ENCODE data around the gene TPK1. TPM values are rescaled to one million over a fixed set of nuclear protein-coding genes. Genes with fewer than 3 reads are reported as not detected.

Gene TPK1
- polyA plus RNA-seq, 1 donor from 2014 or later: 3.5 TPM

DNA sequence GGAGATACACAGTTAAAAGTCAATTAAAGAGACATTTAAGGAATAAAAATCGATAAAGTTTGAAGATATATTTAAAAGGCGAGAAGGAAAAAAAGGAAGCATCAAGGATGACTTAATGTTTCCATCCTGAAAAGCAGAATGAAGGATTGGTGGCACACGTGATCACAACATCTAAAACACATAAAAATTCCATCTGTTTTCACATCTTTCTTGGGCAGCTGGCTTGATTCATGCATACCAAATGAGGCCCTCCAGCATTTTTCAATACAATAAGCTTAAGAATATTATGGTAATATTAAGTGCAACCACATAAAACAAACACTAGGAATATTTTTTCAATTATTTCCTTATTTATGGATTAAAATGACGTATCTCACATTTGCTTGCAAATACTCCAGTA is 112.6 kb downstream of the TPK1 start:
- no peaks in the 10 kb centered on the region for H3F3A ChIP-seq (ENCODE audit: insufficient read depth, low read length, poor library complexity, severe bottlenecking)
- no peak overlapping the region for H3K4me3 ChIP-seq (ENCODE audit: low read length)
- no peaks in the 10 kb centered on the region for H3K36me3 ChIP-seq (ENCODE audit: insufficient read depth, low read length)
- H3K4me2 ChIP-seq (ENCODE audit: low read length): no peak overlapping the region
- H3K79me2 ChIP-seq (replicated peaks; ENCODE audit: insufficient read depth, low read length): no peaks in the 10 kb centered on the region
- no peaks in the 10 kb centered on the region for H3K9me3 ChIP-seq (ENCODE audit: low read length)
- TF ChIP-seq, protein P1, sequence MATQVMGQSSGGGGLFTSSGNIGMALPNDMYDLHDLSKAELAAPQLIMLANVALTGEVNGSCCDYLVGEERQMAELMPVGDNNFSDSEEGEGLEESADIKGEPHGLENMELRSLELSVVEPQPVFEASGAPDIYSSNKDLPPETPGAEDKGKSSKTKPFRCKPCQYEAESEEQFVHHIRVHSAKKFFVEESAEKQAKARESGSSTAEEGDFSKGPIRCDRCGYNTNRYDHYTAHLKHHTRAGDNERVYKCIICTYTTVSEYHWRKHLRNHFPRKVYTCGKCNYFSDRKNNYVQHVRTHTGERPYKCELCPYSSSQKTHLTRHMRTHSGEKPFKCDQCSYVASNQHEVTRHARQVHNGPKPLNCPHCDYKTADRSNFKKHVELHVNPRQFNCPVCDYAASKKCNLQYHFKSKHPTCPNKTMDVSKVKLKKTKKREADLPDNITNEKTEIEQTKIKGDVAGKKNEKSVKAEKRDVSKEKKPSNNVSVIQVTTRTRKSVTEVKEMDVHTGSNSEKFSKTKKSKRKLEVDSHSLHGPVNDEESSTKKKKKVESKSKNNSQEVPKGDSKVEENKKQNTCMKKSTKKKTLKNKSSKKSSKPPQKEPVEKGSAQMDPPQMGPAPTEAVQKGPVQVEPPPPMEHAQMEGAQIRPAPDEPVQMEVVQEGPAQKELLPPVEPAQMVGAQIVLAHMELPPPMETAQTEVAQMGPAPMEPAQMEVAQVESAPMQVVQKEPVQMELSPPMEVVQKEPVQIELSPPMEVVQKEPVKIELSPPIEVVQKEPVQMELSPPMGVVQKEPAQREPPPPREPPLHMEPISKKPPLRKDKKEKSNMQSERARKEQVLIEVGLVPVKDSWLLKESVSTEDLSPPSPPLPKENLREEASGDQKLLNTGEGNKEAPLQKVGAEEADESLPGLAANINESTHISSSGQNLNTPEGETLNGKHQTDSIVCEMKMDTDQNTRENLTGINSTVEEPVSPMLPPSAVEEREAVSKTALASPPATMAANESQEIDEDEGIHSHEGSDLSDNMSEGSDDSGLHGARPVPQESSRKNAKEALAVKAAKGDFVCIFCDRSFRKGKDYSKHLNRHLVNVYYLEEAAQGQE (IDR thresholded peaks at IDR 0.05; ENCODE audit: borderline replicate concordance): no peak
- TF ChIP-seq, protein P2, sequence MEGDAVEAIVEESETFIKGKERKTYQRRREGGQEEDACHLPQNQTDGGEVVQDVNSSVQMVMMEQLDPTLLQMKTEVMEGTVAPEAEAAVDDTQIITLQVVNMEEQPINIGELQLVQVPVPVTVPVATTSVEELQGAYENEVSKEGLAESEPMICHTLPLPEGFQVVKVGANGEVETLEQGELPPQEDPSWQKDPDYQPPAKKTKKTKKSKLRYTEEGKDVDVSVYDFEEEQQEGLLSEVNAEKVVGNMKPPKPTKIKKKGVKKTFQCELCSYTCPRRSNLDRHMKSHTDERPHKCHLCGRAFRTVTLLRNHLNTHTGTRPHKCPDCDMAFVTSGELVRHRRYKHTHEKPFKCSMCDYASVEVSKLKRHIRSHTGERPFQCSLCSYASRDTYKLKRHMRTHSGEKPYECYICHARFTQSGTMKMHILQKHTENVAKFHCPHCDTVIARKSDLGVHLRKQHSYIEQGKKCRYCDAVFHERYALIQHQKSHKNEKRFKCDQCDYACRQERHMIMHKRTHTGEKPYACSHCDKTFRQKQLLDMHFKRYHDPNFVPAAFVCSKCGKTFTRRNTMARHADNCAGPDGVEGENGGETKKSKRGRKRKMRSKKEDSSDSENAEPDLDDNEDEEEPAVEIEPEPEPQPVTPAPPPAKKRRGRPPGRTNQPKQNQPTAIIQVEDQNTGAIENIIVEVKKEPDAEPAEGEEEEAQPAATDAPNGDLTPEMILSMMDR (IDR thresholded peaks at IDR 0.05; ENCODE audit: poor library complexity, severe bottlenecking): no peak
- TF ChIP-seq MXI1 (conservative IDR thresholded peaks at IDR 0.05; ENCODE audit: poor library complexity, severe bottlenecking): no peak
- TF ChIP-seq EZH2 (IDR thresholded peaks at IDR 0.05; ENCODE audit: borderline replicate concordance, insufficient read depth, low read length, poor library complexity, severe bottlenecking): no peak
- no peak for TF ChIP-seq POLR2AphosphoS5 (IDR thresholded peaks at IDR 0.05)
- no peak for TF ChIP-seq TAF1 (IDR thresholded peaks at IDR 0.05; ENCODE audit: low read depth)
- no peak for TF ChIP-seq EP300 (conservative IDR thresholded peaks at IDR 0.05; ENCODE audit: poor library complexity, severe bottlenecking)
- TF ChIP-seq RAD21 (conservative IDR thresholded peaks at IDR 0.05): no peak
- TF ChIP-seq SMC3 (conservative IDR thresholded peaks at IDR 0.05; ENCODE audit: poor library complexity): no peak
- no peaks in the 10 kb centered on the region for H3K27me3 ChIP-seq (ENCODE audit: insufficient read depth, low read depth, low read length)
- H3K9me2 ChIP-seq (ENCODE audit: insufficient read depth, low read length): no peaks in the 10 kb centered on the region
- H3K27ac ChIP-seq (ENCODE audit: low read length): no peak overlapping the region
- H3K9ac ChIP-seq (ENCODE audit: low read length): no peak overlapping the region
- H2AFZ ChIP-seq (ENCODE audit: low read depth, low read length): no peak overlapping the region
- no peaks in the 10 kb centered on the region for H4K20me1 ChIP-seq (ENCODE audit: insufficient read depth)

DNA sequence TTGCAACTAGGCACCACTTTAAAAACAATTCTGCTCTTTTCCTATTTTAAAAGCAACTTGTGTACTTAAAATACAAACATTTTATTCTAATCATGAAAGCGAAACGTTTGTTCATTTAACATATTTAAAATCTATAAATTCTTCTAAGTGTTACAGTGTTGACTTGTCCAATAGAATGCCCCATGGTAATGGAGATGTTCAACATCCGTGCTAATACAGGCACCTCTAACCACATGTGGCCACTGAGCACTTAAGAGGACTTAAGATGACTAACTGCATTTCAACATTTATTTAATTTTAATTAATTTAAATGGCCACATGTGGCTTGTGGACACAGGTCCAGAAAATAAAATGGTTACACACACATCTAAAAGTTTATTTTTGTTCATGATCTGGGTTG is 115.1 kb downstream of the TPK1 start:
- Histone ChIP-seq H3K79me2 (replicated peaks; ENCODE audit: insufficient read depth, low read length) (no peaks in the 10 kb centered on the region), H3K9me2 (ENCODE audit: insufficient read depth, low read length) (no peaks in the 10 kb centered on the region), H3K36me3 (ENCODE audit: insufficient read depth, low read length) (no peaks in the 10 kb centered on the region), H3K4me3 (ENCODE audit: low read length) (no peak overlapping the region), H3K4me2 (ENCODE audit: low read length) (no peak overlapping the region), H4K20me1 (ENCODE audit: insufficient read depth) (no peaks in the 10 kb centered on the region), H2AFZ (ENCODE audit: low read depth, low read length) (no peak overlapping the region), H3K9me3 (ENCODE audit: low read length) (no peaks in the 10 kb centered on the region), H3K27ac (ENCODE audit: low read length) (no peak overlapping the region), H3F3A (ENCODE audit: insufficient read depth, low read length, poor library complexity, severe bottlenecking) (no peaks in the 10 kb centered on the region), H3K9ac (ENCODE audit: low read length) (no peak overlapping the region), H3K27me3 (ENCODE audit: insufficient read depth, low read depth, low read length) (no peaks in the 10 kb centered on the region)
- TF ChIP-seq SMC3 (conservative IDR thresholded peaks at IDR 0.05; ENCODE audit: poor library complexity) (no peak), RAD21 (conservative IDR thresholded peaks at IDR 0.05) (no peak), EZH2 (IDR thresholded peaks at IDR 0.05; ENCODE audit: borderline replicate concordance, insufficient read depth, low read length, poor library complexity, severe bottlenecking) (no peak), EP300 (conservative IDR thresholded peaks at IDR 0.05; ENCODE audit: poor library complexity, severe bottlenecking) (no peak), POLR2AphosphoS5 (IDR thresholded peaks at IDR 0.05) (no peak), TAF1 (IDR thresholded peaks at IDR 0.05; ENCODE audit: low read depth) (no peak), MXI1 (conservative IDR thresholded peaks at IDR 0.05; ENCODE audit: poor library complexity, severe bottlenecking) (no peak)
- TF ChIP-seq, protein P1 (IDR thresholded peaks at IDR 0.05; ENCODE audit: borderline replicate concordance): no peak
- TF ChIP-seq, protein P2 (IDR thresholded peaks at IDR 0.05; ENCODE audit: poor library complexity, severe bottlenecking): no peak
